Measurements from ENCODE around the gene ARPC2. TPM values are rescaled to one million over a fixed set of nuclear protein-coding genes. Genes with fewer than 3 reads are reported as not detected.

Gene ARPC2
- total RNA-seq, 1 donor from 2014 or later, result 458 TPM

GRCh38 chr2:218249691-218250090 is 32.7 kb downstream of the ARPC2 start:
- no peak overlapping the region for H3K4me3 ChIP-seq (ENCODE audit: low read depth, low read length)
- TF ChIP-seq CTCF (conservative IDR thresholded peaks at IDR 0.05; ENCODE audit: low read depth, low read length), result no peak
- DNase-seq (ENCODE audit: low read depth), result no peak

GRCh38 chr2:218252509-218253231 is 35.7 kb downstream of the ARPC2 start:
- TF ChIP-seq CTCF (conservative IDR thresholded peaks at IDR 0.05; ENCODE audit: low read depth, low read length), result no peak
- no peak for DNase-seq (ENCODE audit: low read depth)

DNA sequence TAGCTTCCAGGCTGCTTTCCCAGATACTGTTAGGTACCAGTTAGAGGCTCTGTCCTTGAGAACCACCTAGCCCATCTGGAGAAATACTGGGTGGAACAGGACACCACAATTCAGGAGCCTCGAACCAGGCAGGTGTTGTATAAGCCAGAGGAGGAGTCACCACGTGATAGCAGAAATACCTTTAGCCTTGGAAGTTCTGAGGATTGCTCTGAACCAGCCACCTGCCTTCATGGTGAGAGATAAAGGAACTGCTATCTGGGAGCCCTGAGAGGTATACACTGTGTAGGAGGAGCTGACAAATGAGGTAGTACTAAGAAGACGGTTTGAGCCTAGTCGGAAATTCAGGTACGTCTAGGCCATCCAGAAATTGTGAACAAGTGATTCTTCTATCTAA is 36.2 kb downstream of the ARPC2 start:
- no peak for TF ChIP-seq CTCF (conservative IDR thresholded peaks at IDR 0.05; ENCODE audit: low read depth, low read length)
- H3K4me3 ChIP-seq (ENCODE audit: low read depth, low read length), result no peak overlapping the region
- no peak for DNase-seq (ENCODE audit: low read depth)

More at GRCh38 chr2:218252509-218253231, 35.7 kb downstream of the ARPC2 start:
- no peak overlapping the region for H3K4me3 ChIP-seq (ENCODE audit: low read depth, low read length)

DNA sequence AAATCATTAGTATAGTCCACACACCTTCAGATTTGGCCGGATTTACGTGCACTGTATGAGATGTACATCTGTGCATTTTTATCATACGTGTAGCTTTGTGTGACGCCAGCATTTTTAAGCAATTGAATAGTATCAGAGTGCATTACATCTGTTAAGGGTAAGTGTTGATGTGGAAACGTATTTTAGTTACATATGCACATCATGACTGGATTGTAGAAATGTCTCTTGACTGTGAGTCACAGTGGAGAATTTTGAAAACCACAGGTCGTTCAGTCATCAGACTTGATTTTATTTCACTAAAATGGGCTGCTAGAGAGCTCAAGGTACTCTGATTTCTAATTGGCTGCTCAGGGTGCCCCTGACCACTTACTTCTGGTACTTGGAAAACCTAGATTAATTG is 38.5 kb downstream of the ARPC2 start:
- DNase-seq (ENCODE audit: low read depth), result no peak
- TF ChIP-seq CTCF (conservative IDR thresholded peaks at IDR 0.05; ENCODE audit: low read depth, low read length), result no peak
- H3K4me3 ChIP-seq (ENCODE audit: low read depth, low read length), result no peak overlapping the region

GRCh38 chr2:218256612-218257350 is 39.8 kb downstream of the ARPC2 start:
- no peak overlapping the region for H3K4me3 ChIP-seq (ENCODE audit: low read depth, low read length)
- DNase-seq (ENCODE audit: low read depth), result no peak
- TF ChIP-seq CTCF (conservative IDR thresholded peaks at IDR 0.05; ENCODE audit: low read depth, low read length), result no peak

DNA sequence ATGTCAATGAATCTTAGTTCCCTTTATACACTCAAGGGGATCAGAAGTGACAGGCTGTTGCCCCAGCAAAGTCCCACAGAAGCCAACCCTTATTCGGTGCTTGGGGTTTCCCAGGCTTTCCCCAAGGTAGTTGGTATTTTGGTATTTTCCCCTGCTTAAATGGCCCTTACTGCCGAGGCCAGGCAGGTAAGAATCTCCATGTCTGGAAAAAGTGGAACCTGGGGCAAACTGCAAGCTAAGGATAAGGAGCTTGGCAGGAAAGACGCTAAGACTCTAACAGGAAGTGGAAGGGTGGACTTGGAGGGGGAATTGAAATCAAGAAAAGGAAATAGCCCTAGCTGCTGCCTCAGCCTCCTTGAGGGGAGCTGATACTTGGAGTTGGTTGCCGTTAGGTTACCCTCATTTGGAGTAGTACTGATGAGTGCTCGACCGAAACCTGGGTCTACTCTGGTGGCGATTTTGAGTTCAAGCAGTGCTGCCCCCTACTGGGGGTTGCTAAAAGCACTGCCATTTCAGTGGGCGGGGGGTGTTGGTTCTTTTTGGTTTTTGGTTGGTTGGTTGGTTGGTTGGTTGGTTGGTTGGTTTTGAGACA is 40.5 kb downstream of the ARPC2 start:
- peak; percentile 81 for TF ChIP-seq CTCF (conservative IDR thresholded peaks at IDR 0.05; ENCODE audit: low read depth, low read length)
- no peak for DNase-seq (ENCODE audit: low read depth)
- H3K4me3 ChIP-seq (ENCODE audit: low read depth, low read length), result no peak overlapping the region

Data from epithelial cell of proximal tubule (primary cell).